ENCODE data around the gene ADCY5.
"Not testable (repeated sequence)": the region's sequence is repeated elsewhere in the genome, so short reads cannot be mapped to it uniquely, and the experiment has no call there.

The ADCY5 gene

GRCh38 chr3:123283074-123283473 is 165.8 kb downstream of the ADCY5 start:
- DNase-seq = no peak

DNA sequence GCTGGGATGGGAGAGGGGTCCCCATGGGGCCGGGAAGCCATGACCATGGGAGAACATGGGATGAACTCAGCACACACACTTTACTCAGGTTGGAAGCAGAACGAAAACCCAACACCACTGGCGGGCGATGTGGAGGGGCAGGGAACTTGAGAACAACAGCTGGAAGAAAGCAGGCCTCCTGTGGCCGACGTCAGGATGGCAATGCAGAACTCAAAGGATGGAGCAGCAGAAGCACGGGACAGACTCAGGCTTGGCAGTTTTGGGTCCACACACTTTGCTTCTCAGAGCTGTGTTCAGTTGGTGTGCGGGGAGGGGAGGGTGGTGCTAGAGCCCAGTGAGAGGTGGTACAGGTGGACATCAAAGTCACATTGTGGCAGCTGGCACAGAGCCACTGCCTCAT is 166.4 kb downstream of the ADCY5 start:
- DNase-seq = no peak

GRCh38 chr3:123281929-123282328 is 167.0 kb downstream of the ADCY5 start:
- no peak for DNase-seq

DNA sequence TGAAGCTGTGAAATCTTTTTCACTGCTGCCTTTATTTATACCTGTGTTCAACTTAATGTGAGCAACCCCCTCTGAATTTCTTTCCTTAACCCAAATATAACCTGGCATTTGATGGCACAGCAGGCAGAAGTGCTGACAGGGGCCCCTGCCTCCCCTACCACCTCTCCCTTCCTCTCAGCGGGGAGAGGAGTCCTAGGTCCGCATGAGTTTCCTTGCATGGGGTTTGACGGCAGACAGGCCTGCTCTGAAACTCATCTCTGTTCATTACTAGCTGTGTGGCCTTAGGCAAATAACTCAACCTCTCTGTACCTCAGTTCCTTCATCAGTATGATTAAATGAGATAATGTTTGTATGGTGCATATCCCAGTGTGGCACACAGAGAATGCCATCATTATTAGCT is 167.5 kb downstream of the ADCY5 start:
- no peak for DNase-seq

GRCh38 chr3:123279121-123279520 is 169.8 kb downstream of the ADCY5 start:
- DNase-seq = no peak

GRCh38 chr3:123278446-123278845 is 170.4 kb downstream of the ADCY5 start:
- no peak for DNase-seq

GRCh38 chr3:123277106-123277505 is 171.8 kb downstream of the ADCY5 start:
- no peak for DNase-seq

- no peak for DNase-seq
Observed at GRCh38 chr3:123276346-123277006, 172.4 kb downstream of the ADCY5 start.

DNA sequence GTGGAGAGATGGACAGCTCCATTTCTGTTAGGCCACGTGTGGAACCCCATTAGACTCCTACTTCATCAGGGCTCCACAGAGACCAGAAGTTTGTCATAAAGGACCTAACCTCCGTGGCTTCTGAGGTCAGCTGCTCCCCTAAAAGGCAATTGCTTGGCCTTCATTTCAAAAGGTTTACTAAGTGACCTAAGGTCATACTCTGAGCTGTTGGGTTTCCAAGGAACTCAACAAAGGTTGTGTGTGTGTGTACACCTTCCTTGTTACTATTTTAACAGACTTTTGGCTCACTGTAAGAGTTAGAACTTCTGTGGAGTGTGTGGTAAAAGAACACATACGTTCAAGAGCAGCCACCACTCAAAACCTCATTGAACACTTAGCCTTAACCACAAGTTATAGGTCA is 173.2 kb downstream of the ADCY5 start:
- no peak for DNase-seq

- DNase-seq = no peak
Observed at GRCh38 chr3:123272547-123272946, 176.3 kb downstream of the ADCY5 start.

DNA sequence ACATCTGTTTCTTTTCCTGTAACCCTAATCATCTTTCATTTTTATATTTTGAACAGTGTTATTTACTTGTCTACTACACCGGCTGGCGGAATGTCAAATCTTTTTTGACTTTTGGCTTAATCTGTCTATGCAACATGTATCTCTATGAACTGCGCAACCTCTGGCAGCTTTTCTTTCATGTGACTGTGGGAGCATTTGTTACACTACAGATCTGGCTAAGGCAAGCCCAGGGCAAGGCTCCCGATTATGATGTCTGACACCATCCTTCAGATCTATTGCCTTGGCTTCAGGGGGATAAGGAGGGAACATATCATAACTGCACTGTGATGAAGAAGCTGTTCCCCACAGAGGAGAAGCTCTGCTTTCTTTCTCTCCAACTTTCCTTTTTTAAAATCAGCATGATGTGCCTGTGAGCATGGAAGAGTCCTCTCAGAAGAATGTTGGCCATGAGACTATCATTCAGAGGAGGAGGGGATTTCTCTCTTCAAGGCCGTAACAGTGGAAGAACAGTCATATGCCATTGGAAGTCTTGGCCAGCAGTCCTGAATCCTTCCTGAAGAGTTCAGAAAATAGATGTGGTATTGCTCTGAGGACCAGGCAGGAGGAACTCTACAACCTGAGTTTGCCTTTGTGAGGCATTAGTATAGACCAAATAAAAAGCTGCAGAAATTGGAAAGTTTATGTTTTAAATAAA is 177.3 kb downstream of the ADCY5 start:
- DNase-seq = no peak

DNA sequence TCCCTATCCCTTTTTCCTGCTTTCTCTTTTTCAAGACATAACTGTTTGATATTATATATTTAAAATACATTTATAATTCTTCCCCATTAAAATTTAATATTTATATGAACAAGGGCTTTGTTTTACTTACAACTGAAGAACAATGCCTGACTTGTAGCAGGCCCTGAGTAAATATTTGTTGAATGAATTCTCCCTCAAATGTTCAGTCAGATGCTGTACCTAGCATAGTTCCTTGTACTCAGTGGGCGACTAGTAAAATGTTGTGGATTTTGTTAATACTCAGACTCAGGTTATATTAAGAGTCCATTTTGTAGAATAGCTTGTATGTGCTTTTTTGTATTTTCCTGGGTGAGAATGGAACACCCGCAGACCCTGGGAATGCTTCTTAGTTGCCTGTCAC is 178.1 kb downstream of the ADCY5 start:
- DNase-seq = no peak

- DNase-seq = no peak
Observed at GRCh38 chr3:123267821-123268220, 181.1 kb downstream of the ADCY5 start.

DNA sequence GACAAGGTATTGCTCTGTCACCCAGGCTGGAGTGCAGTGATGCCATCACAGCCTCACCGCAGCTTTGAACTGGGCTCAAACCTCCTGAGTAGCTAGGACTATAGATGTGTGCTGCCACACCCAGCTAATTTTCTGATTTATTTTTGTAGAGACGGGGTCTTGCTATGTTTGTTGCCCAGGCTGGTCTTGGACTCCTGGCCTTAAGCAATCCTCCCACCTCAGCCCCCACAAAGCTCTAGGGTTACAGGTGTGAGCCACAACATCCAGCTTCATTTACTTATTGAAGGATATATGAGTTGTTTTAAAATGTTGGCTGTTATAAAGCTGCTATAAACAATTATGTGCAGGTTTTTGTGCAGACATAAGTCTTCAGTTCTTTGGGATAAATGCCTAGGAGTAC is 184.9 kb downstream of the ADCY5 start:
- no peak for DNase-seq

GRCh38 chr3:123262868-123263267 is 186.0 kb downstream of the ADCY5 start:
- no peak for DNase-seq

DNA sequence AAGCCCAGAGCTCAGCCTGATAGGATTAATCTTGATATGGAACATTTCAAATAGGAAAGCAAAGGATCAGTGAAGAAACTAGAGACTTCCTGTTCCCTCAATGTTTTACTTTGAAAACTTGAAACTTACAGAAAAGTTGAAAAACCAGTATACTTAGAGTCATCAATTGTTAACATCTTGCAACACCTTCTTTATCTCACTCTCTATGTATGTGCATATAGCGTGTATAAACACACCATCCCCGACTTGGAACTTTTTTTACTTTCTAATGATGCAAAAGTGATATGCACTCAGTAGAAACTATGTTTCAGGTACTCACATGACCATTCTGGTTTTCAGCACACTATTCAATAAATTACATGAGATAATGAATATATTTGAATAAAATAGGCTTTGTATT is 186.7 kb downstream of the ADCY5 start:
- DNase-seq = no peak

DNA sequence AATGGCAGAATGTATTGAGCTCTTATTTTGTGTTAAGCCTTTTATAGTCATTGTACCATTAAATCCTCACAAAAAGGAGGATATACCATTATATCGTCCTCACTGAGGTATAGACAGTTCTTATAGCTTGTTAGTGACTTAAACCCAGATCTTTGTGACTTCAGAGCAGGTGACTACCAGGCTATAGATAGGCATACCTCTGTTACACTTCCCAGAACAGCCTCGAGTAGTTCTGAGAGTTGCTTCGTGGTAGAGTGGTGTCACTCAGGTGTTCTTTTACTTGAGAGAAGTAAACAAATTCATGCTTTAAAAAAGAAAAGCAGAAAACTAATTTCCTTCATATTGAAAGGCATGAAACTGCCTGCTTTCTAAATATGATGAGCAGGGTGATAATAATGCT is 187.2 kb downstream of the ADCY5 start:
- no peak for DNase-seq

- DNase-seq = peak; percentile 48
Observed at GRCh38 chr3:123258811-123259420, 190.0 kb downstream of the ADCY5 start.

DNA sequence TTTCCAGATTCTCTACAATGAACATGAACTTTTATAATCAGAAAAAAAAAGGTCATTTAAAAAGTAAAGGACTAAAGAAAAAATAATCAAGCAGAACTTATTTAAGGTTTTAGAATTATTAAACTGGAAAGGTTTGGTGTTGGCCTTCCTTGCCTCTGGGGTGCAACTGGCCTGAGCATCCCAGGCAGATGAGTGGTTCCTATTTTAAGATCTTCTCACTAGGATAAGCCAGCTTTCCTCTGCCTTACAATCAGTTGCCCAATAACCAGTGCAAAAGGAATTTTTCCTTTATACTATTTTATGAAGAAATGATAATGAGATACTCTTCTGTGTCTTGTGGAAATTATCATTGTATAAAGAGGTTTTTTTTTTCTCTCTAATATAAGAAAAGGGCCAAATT is 190.5 kb downstream of the ADCY5 start:
- no peak for DNase-seq

GRCh38 chr3:123256256-123256655 is 192.6 kb downstream of the ADCY5 start:
- DNase-seq = no peak

DNA sequence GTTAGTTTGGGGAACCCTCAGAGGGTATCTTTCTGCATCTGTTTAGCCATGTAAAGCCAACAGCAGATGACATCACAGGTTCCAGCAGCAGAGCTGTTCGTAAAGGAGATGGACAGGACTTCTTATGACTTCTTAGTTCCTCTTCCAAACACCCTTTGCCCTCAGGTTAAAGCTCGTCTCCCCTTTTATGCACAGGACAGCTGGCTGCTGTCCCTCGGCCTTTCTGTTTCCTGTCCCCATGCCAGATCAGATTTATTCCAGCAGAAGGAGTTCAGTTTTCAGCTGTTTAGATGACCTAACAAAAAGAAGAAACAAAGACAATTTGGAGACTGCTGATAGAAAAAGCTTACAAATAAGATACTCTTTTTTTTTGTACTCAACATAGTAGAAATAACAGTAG is 202.0 kb downstream of the ADCY5 start:
- no peak for DNase-seq

GRCh38 chr3:123244128-123244527 is 204.8 kb downstream of the ADCY5 start:
- DNase-seq = no peak

GRCh38 chr3:123239756-123240155 is 209.1 kb downstream of the ADCY5 start:
- DNase-seq = no peak

DNA sequence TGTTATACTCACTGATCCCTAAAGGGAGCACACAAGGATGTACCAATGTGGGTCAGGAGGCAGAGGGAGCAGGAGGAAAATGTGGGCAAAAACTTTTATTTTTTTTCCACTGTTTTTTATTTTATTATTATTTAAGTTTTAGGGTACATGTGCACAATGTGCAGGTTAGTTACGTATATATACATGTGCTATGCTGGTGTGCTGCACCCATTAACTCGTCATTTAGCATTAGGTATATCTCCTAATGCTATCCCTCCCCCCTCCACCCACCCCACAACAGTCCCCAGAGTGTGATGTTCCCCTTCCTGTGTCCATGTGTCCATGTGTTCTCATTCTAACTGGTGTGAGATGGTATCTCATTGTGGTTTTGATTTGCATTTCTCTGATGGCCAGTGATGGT is 209.7 kb downstream of the ADCY5 start:
- not testable (repeated sequence) for DNase-seq

- no peak for DNase-seq
Observed at GRCh38 chr3:123236902-123237301, 212.0 kb downstream of the ADCY5 start.
